ENCODE results near the gene CFAP251.

The CFAP251 gene

GRCh38 chr12:122043476-122043875 lies 125.1 kb downstream of the CFAP251 start:
- FAIRE-seq (no peak), DNase-seq (ENCODE audit: insufficient read length, low spot score) (no peak)

- DNase-seq (ENCODE audit: insufficient read length, low spot score) (no peak), FAIRE-seq (no peak)
Measured at GRCh38 chr12:122045262-122045661, 126.9 kb downstream of the CFAP251 start.

GRCh38 chr12:122046145-122046544 lies 127.8 kb downstream of the CFAP251 start:
- no peak for FAIRE-seq
- DNase-seq (ENCODE audit: insufficient read length, low spot score): no peak

- DNase-seq (ENCODE audit: insufficient read length, low spot score): no peak
- no peak for FAIRE-seq
Measured at GRCh38 chr12:122048151-122048550, 129.8 kb downstream of the CFAP251 start.

GRCh38 chr12:122049827-122050226 lies 131.4 kb downstream of the CFAP251 start:
- FAIRE-seq (no peak), DNase-seq (ENCODE audit: insufficient read length, low spot score) (no peak)

- FAIRE-seq (no peak), DNase-seq (ENCODE audit: insufficient read length, low spot score) (no peak)
Measured at GRCh38 chr12:122050706-122051105, 132.3 kb downstream of the CFAP251 start.

DNA sequence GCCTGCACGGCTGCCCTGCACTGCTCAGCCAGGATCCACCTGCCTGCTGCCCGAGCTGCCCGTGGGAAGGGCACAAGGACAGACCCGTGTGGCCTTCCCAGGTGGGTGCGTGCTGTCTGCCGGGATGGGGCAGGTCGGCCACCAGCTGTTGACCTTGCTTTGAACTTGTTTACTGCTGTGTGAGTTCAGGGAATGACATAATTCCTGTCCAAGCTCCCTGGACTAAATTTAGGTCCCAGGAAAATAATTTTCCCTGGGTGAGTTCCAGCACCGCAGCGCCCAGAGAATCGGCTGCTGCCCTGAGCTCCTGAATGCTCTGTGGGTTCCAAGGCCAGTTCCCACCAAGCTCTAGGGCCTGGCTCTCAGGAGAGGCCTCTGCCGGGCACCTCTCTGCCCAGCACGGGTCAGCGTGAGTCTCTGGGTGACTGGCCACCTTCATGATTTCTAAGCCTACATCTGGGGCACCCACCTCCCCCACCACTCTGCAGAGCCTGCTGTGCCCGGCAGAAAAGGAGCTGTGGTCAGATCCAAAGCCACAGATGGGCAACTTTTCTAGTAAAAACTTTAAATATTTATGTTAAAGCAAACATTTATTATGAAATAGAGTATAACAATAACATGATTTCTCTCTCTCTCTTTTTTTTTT lies 133.0 kb downstream of the CFAP251 start:
- DNase-seq (ENCODE audit: insufficient read length, low spot score) (no peak), FAIRE-seq (no peak)

DNA sequence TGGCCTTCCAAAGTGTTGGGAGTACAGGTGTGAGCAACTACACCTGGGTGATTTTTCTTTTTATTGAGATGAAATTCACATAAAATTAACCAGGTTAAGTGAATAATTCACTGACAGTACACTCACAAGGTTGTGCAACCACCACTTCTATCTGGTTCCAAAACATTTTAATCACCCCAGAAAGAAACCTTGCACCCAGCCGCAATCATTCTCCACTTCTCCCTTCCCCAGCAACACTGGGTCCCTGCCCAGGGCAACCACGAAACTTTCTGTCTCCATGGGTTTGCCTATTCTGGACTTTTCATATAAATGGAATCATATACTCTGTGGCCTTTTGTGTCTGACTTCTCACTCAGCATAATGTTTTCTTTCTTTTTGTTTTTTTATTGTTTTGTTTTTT lies 133.9 kb downstream of the CFAP251 start:
- FAIRE-seq (no peak), DNase-seq (ENCODE audit: insufficient read length, low spot score) (no peak)
